ENCODE measurements around the gene HDDC3. TPM values are rescaled to one million over a fixed set of nuclear protein-coding genes. Genes with fewer than 3 reads are reported as not detected.

The HDDC3 gene
- total RNA-seq, 1 experiment from 2014 or later: 21.6 TPM

Other genes with a start within 250 kb of the HDDC3 start
- gene BLM, start 215.2 kb downstream of the HDDC3 start, total RNA-seq (2022): 15.6 and 18.1 TPM in 2 replicates
- gene FURIN, start 64.0 kb downstream of the HDDC3 start, total RNA-seq (2022): 41.5 and 43.0 TPM in 2 replicates
- gene FES, start 48.0 kb downstream of the HDDC3 start, total RNA-seq (2022): 1.7 and 1.8 TPM in 2 replicates
- gene MAN2A2, start 29.2 kb downstream of the HDDC3 start, total RNA-seq (2022): 64.9 and 69.8 TPM in 2 replicates
- 62.6 and 63.8 TPM in 2 replicates for gene UNC45A, start 2.7 kb upstream of the HDDC3 start, total RNA-seq (2022)
- 26.1 and 29.6 TPM in 2 replicates for gene RCCD1, start 22.3 kb upstream of the HDDC3 start, total RNA-seq (2022)
- gene PRC1, start 62.0 kb upstream of the HDDC3 start, total RNA-seq (2022): 142 and 145 TPM in 2 replicates
- 13.3 and 13.7 TPM in 2 replicates for gene VPS33B, start 90.0 kb upstream of the HDDC3 start, total RNA-seq (2022)
- gene SV2B, start 167.7 kb upstream of the HDDC3 start, total RNA-seq (2022): not detected in 2 replicates